Mucosa of gallbladder (tissue), 1 donor: ENCODE measurements around the gene PIGU. TPM values are rescaled to one million over a fixed set of nuclear protein-coding genes. Genes with fewer than 3 reads are reported as not detected.
"Not testable (repeated sequence)": the region's sequence is repeated elsewhere in the genome, so short reads cannot be mapped to it uniquely, and the experiment has no call there.

Experiments
- DNase-seq: peaks from one replicate; pipeline ENCODE4 v3.0.0-alpha.2; 2020; ENCODE audit warnings: low spot score
- total RNA-seq: library from RNA; stranded (reverse); gene quantifications from one replicate; pipeline ENCODE4 v1.2.1, GENCODE V29; 2021
- donor health status: DM: no; HTN: no; CAD: no.

Gene PIGU
- total RNA-seq, 1 donor from 2014 or later: 19.1 TPM

DNA sequence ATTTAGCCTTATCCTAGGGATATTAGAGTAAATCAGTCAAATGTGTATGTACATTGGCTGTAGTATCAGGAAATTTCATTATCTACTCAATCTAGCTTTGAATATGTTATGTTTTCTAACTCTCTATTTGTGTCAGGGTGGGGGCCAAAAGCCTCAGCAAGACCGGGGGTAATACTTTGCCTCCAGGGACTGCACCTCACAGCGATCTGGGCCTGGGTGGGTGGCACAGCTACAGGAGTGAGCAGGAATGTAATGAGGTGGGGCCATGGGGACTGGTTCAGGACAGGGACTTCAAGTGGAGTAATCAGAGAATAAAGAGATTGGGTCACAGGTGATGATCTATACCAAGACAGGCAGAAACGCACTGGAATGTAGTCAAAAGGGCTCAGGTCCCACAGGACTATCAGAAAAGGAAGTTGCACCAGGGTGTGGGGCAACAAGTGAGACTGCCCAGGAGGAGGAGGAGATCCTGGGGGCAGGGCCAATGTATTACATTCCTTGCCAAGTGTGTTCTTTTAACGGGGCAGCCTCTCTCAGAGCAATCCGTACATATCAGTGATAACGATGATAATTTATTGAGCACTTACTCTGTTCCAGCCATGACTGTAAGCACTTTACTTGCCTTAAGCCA is 54.0 kb downstream of the PIGU start:
- no peak for DNase-seq

DNA sequence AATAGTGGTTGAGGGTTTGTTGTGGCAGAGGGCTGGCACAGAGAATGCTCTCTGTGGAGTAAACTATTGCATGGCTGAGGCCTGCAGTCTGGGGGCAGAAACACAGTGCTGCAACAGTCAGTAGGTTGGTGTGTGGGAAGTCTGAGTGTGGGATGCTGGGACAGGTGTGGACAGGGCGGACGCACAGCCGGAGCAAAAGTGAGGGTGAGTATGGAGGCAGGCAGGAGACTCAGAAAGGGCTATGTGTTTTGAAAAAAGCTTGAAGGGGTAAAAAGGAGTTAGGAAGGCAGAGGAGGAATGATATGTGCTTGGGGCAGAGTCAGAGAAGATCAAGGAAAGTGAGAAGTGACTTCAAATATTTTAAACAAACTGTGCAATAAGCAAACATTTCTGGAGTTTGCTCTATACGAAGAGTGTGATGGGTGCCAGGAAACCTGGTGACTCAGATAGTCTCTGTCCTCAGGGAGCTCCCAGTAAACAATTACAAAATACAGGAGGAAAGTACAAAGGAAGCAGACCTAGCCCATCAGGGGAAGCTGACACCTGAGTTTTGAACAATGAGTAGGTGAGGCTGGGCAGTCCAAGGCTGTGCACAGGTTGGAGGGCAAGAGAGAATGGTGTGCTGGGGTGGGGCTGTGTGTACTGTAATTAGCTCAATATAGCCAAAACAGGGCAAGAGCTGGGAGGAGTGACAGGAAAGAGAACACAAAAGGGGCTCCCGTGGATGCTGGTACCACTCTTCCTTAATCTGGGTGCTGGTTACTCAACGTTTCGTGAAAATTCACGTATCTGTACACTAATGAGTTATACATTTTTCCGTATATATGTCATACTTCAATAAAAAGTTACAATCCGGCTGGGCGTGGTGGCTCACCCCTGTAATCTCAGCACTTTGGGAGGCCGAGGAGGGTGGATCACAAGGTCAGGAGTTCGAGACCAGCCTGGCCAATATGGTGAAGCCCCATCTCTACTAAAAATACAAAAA is 55.2 kb downstream of the PIGU start:
- peak; percentile 54 for DNase-seq

DNA sequence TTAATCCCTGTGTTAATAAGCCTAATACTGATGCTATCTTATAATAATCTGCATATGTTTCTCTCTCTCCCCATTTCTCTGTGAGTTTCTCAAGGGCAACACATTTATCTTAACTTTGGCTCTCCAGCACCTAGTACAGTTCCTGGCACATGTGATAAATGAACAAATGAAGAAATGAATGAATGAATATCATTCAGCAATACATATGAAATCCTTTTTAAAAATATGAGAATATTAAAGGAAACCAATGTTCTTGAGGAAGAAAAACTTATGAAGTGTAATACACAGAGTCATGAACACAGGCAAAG is 55.9 kb downstream of the PIGU start:
- no peak for DNase-seq

DNA sequence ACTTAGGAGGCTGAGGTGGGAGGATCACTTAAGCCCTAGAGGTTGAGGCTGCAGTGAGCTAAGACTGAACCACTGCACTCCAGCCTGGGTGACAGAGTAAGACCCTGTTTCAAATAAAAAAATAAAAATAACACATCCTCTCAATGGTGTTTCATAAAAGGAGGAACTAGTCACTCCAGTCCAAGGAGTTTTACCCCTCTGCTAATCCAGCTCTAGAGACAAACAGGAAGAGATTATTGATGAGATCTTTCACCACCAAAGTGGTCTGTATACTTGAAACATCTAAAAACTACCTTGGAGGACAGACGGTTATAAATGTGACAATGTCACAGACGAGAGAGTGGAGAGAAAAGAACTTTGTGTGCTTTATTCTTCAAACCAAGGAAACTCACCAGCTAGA is 58.2 kb downstream of the PIGU start:
- DNase-seq: no peak

DNA sequence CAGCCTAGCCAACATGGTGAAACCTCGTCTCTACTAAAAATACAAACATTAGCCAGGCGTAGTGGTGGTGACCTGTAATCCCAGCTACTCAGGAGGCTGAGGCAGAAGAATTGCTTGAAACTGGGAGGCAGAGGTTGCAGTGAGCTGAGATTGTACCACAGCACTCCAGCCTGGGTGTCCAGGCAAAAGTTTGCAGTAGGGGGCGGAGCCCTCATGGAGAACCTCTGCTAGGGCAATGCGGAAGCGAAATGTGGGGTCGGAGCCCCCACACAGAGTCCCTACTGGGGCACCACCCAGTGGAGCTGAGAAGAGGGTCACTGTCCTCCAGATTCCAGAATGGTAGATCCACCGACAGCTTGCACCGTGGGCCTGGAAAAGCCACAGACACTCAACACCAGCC is 60.0 kb downstream of the PIGU start:
- not testable (repeated sequence) for DNase-seq

DNA sequence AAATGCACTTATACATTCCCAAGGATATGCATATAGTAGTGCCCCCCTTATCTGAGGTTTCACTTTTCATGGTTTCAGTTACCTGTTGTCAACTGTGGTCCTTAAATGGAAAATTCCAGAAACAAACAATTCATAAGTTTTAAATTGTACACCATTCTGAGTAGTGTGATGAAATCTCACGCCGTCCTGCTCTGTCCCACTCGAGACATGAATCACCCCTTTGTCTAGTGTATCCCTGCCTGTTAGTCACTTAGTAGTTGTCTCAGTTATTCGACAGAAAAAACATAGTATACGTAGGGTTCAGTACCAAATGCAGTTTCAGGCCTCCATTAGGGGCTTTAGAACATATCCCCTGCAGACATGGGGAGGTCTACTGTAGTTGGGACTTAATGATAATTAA is 61.4 kb downstream of the PIGU start:
- DNase-seq: no peak

DNA sequence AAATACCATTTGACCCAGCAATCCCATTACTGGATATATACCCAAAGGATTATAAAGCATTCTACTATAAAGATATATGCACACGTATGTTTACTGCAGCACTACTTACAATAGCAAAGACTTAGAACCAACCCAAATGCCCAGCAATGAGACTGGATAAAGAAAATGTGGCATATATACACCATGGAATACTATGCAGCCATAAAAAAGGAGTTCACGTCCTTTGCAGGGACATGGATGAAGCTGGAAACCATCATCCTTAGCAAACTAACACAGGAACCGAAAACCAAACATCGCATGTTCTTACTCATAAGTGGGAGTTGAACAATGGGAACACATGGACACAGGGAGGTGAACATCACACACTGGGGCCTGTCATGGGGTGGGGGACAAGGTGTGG is 64.9 kb downstream of the PIGU start:
- not testable (repeated sequence) for DNase-seq

DNA sequence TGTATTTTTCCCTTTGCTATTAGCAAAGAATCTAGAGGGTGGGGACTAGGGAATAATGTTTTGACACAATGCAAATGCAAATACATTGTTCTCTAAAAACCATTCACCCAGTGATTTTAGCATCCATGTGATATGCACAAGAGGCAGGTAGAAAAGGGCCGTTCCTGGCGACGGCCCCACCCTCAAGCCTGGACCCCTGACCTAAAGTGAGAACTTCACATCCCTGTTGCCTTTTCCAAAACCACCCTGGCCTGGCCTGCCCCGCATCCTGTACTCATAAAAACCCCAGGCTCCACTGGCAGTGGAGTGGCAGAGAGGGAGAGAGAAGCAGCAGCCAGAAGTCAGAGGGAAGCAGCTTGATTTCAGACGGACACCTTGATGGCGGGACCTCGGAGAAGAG is 69.8 kb downstream of the PIGU start:
- DNase-seq: no peak

DNA sequence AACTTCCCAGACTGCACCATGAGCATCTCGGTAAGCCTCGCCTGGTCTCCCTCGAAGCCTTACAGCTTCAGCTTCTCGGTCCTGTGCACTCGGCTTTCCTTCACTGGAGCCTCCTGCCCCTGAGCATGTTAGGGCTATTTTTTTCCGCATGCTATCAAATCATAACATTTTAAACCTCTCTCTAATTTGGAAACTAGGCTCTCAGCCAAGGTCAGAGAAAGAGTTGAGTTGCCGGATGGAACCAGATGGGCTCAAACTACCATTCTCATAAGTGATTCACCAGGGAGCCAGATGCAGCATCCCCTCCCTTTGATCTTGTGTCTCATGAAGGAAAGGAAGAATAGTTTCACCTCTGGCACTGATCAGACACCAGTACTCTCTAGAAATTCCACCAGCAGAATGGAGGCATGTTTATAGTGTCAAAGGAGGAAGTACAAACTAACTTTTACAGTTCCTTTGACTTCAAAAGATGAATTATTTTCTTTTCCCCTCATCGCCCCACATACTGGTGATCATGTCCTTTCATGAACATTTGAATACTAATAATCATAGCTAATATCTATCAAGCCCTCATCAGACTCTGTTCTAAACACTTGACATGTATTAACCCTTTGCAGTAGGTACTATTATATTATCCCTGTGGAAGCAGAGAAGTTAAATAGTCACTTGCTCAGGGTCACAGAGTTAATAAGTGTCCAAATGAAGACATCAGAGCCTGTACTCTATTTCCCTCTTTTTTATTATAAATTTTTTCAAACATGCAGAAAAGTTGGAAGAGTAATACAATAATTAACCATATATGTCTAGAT is 71.7 kb downstream of the PIGU start:
- no peak for DNase-seq

DNA sequence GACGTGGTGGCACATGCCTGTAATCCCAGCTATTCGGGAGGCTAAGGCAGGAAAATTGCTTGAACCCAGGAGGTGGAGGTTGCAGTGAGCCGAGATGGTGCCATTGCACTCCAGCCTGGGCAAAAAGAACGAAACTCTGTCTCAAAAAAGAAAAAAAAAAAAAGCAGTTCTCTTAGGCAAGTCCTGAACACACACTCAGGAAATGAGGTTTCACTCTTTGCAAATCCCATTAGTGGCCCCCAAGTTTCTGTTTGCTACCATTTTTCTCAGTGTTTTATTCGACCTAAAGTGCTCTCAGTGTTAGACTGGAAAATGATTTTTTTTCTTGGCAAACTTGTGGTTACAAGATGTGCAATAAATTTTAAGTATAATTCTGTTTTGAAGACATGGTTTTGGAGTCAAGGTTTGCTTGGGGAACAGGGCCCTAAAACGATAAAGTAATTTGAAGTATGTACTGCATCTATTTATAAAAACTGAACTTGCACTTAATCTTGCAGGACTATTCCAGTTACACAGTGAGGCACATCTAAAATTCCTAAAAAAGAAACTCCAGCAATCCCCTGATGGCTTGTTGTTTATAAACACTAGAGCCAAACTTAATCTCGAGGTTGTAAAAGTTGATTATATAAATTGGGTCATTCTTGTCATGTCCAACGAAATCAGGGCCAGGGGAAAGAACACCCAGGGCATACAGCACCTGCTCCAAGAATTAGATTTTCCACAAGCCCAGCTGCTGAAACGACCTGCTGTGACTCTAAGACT is 75.8 kb downstream of the PIGU start:
- DNase-seq: no peak

DNA sequence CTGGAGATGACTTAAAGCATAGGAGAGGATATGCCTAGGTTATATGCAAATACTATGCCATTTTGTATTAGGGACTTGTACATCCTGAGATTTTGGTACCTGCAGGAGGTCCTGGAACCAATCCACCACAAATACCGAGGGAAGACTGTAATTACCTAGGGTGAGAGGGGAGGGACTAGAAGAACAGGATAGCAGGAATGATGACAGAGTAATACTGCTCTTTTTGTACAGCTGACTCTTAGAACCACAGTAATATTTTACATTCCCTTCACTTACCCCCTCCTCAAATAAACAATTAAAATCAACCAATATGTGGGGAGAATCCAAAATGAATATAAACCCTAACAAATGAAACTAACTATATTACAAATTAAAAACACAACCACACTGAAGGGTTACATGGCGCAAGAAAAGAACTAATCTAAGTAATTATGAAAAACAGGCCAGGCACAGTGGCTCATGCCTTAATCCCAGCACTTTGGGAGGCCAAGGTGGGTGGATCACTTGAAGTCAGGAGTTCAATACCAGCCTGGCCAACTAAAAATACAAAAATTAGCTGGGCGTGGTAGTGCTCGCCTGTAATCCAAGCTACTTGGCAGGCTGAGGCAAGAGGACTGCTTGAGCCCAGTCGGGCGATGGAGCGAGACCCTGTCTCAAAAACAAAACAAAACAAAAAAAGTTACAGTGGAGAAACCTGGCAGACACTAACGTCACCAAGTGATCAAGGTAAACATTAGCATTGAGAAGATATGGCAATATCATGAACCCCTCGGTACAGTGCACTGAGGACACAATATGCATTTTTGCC is 81.3 kb downstream of the PIGU start:
- DNase-seq: no peak

DNA sequence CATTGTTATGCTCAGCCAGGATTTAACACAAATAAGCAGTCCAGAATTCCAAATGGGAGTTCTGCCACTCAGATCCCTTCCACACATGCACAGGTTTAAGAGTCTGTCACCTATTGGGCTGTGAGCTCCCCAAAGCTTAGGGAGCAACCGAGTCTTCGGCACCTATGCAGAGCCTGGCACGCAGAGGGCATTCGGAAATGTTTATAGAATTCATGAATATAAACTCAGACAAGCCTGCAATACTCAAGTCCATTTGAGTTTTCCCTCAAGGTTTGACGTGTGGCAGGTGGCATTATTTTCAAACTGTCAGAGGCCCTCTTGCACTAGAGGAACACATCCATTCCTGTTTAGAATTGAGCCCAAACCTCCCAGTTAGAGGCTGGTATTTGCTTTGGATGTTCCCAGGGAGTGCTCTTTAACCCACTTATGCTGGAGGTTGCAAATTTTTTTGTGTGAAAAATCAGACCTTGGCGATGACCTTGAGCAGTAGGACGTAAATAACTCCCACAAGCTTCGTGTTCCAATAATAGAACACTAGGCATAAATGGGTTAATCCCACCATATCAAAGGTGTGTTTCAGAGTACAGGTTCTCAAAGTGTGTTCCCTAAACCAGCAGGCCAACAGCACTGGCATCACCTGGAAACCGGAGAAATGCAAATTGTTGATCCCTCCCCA is 90.3 kb downstream of the PIGU start:
- no peak for DNase-seq

DNA sequence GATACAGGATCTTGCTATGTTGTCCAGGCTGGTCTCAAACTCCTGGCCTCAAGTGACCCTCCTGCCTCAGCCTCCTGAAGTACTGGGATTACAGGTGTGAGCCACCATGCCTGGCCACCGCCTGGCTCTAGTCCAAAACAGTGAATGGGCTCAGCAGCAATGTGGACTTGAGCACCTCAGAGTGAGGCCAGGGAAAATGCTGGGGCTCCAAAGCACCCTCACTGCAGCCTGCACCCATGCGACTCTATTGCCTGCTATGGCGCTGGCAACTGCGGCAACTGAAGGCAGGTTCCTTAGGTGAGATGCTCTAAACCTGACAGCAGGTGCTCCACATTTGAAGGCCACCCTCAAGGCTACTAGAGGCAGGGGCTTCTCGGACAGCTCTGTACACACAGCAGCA is 91.9 kb downstream of the PIGU start:
- DNase-seq: no peak

DNA sequence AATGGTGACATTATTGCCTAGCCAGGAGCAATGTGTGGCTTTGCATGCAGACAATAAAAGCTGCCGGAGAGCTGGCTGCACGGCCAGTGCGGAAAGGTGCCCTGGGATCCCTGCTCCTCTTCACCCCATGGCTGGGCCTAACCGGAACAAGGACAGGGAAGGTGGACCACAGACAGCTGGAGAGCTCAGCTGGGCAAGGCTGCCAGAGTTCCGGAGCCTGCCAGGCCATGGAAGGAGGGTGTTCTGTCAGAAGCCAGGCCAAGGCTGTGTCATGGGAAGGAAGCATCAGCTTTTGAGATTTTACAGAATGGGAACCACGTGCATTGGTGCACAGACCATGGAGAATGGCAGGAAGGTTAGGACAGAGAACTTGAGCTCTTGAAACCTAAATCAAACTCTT is 93.3 kb downstream of the PIGU start:
- no peak for DNase-seq

DNA sequence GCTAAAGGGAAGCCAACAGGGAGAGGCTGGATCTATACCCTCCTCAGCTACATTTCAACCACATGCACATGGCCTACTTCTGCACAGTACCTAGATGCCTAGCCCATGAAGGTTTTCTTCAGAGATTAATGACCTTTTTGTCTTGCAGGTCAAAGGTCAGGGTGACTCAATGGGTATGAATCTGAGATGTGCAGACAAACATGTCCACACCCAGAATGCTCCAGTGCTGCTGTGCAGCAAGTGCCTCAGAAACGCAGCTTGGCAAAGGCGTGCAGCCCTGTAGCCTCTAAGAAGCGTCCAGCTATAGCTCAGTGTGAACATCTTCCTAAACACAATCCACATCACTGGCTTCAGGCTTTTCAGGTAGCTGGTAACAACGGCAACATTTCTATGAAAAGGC is 94.0 kb downstream of the PIGU start:
- DNase-seq: no peak

DNA sequence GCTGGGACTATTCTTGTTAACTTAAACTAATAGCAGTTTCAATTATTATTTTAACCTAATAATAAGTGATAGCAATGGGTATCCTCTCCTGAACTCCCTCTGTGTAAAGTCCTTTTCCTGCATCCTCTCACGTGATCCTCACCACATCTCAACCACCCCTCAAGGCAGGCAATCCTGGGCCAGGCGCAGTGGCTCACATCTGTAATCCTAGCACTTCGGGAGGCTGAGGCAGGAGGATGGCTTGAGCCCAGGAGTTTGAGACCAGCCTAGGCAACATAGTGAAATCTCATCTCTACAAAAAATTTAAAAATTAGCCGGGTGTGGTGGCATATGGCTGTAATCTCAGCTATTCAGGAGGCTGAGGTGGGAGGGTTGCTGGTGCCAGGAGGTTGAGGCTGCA is 94.7 kb downstream of the PIGU start:
- DNase-seq: no peak

DNA sequence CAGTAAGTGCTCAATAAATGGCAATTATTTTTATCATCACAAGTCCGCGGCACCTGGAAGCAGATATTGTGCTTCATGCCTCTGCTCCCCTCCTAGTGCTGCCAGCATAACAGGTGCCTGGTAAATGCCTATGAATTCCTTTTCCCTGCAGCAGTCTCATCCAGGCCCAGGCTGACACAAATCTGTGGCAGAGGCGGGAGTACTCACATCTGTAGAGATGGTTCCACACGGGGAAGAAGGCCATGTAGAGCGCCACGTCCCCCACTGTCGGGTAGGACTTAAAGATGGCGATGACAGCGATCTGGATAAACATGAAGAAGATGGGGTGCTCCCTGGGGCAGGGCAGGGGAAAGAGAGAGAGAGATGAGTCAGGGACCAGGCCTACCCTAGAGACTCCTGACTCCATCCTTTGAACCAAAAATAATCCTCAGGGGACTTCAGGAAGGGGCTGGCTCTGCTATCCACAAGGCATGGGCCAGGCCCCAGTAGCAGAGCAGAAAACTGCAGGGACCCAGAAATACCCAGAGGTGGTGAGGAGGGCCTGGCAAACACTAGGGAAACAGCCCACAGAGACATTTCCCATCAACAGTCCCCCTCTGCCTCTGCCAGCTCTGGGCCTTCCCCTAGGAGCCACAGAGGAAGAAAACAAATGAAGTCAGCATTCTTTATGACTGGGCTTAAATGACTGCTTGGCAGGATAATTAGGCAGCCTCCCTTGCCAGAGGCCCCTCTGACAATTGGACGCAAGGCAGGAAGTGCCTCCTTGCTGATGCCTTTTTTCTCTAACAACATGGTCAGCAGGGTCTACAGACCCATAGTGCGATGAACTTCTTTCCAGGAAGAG is 95.3 kb downstream of the PIGU start:
- no peak for DNase-seq

DNA sequence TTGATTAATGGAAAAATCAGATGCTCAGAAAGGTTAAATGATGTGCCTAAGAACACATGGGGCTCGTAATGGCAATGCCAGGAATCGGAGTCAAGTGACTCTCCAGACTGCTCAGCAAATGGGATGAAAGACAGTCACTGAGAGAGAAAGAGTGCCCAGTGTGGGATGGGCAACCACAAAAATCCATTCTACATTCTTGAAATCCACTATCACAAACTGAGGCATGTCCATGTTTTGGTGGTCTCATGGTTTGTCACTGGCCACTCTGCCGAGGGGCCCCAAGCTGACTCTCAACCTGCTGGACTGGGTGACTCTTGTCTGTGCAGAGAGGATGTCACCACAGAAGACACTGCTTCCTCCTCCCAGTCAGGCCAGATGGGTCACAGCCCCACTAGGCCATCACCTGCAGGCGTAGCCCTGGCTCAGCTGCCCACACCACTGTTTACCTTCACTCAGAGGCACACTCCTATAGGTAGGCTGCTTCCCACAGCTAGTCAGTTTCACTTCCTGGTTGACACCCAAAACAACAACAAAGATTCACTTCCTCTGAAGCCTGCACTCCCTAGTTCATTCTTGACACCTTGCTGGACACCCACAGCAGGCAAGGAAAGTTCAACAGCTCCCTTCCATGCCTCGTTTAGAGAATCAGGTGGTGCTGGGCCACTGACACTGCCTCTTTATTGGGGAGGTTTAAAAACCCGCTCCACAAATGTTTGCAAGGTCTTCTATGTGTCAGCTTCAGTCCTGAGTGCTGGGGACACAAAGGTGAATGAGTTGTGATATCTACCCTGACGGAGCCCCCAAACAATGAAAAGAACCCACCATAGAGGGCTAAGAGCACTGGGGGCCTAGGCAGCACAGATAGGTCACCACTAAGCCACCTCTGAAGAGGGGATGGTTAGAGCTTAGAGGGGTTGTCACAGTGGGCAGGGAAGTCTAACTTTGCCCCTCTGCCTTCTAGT is 96.6 kb downstream of the PIGU start:
- DNase-seq: no peak
